SK-N-SH treated with all-trans-retinoic acid at 6 μM for 48 hours (cell line): ENCODE results near the gene TNS3.
"Not testable (repeated sequence)": the region's sequence is repeated elsewhere in the genome, so short reads cannot be mapped to it uniquely, and the experiment has no call there.

Experiments
- ARNTL ChIP-seq: fragments of 450-650 bp; formaldehyde crosslinking; IDR thresholded peaks from 2 replicates; pipeline ENCODE4 v1.5.0; 2020; ENCODE audit warnings: low read depth, mild to moderate bottlenecking, moderate library complexity, borderline replicate concordance
- CSDC2 ChIP-seq: fragments of 250-450 bp; sonication (Bioruptor Pico); IDR thresholded peaks from 2 replicates; pipeline ENCODE4 v1.5.0; 2020; ENCODE audit warnings: mild to moderate bottlenecking, moderate library complexity
- ZFP3 ChIP-seq: fragments of 250-450 bp; sonication (Bioruptor Pico); IDR thresholded peaks from 2 replicates; pipeline ENCODE4 v1.5.0; 2020; ENCODE audit warnings: mild to moderate bottlenecking, moderate library complexity
- TF ChIP-seq, protein P1 (sequence below): fragments of 250-450 bp; sonication (Bioruptor Pico); IDR thresholded peaks from 2 replicates; pipeline ENCODE4 v1.5.1; 2021; ENCODE audit warnings: mild to moderate bottlenecking, moderate library complexity

DNA sequence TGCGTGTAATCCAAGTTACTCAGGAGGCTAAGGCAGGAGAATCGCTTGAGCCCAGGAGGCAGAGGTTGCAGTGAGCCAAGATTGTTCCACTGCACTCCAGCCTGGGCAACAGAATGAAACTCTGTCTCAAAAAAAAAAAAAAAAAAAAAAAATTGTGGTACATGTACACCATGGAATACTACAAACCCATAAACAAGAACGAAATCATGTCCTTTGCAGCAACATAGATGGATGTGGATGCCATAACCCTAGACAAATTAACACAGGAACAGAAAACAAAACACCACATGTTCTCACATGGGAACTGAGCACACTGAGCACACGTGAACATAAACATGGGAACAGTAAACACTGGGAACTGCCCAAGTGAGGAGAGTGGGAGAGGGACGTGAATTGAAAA is 112.1 kb downstream of the TNS3 start:
- TF ChIP-seq ARNTL, ZFP3, CSDC2 (CRISPR knock-in tag): not testable (repeated sequence)
- TF ChIP-seq, protein P1, sequence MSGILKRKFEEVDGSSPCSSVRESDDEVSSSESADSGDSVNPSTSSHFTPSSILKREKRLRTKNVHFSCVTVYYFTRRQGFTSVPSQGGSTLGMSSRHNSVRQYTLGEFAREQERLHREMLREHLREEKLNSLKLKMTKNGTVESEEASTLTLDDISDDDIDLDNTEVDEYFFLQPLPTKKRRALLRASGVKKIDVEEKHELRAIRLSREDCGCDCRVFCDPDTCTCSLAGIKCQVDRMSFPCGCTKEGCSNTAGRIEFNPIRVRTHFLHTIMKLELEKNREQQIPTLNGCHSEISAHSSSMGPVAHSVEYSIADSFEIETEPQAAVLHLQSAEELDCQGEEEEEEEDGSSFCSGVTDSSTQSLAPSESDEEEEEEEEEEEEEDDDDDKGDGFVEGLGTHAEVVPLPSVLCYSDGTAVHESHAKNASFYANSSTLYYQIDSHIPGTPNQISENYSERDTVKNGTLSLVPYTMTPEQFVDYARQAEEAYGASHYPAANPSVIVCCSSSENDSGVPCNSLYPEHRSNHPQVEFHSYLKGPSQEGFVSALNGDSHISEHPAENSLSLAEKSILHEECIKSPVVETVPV, result not testable (repeated sequence)
